HG03196 (cell line): ENCODE measurements around the gene RAD51C.
"Not testable (repeated sequence)": the region's sequence is repeated elsewhere in the genome, so short reads cannot be mapped to it uniquely, and the experiment has no call there.

Experiments
- ATAC-seq: cut with Tn5 transposase; IDR thresholded peaks from one replicate; pipeline ENCODE4 v1.9.1; 2021; ENCODE audit not compliant: unreplicated experiment

The RAD51C gene

DNA sequence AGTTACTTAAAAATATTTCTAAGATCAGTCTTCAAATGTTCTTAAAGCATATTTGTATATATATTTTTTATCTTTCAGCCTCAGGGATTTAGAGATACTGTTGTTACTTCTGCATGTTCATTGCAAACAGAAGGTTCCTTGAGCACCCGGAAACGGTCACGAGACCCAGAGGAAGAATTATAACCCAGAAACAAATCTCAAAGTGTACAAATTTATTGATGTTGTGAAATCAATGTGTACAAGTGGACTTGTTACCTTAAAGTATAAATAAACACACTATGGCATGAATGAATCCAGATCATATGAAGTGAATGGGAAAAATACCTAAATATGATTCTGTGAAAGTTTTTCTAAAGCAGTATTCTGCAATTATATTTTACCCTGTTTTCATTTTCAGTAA, 41.6 kb downstream of the RAD51C start:
- ATAC-seq, result no peak

DNA sequence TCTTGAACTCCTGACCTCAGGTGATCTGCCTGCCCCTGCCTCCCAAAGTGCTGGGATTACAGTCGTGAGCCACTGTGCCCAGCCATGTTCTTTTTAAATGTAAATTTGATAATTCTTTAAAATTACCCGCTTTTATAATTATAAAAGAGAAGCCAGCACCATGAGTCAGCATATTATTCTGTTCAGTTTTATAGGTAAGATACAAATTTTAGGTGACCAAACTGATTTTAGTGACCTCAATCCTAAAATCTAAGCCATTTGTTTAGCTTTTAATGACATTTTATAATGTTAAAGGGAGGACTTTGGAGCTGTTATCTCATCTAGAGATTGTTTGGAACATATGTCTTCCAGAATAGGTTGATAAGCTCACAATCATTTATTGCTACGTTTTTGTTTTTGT, 42.4 kb downstream of the RAD51C start:
- ATAC-seq, result no peak

DNA sequence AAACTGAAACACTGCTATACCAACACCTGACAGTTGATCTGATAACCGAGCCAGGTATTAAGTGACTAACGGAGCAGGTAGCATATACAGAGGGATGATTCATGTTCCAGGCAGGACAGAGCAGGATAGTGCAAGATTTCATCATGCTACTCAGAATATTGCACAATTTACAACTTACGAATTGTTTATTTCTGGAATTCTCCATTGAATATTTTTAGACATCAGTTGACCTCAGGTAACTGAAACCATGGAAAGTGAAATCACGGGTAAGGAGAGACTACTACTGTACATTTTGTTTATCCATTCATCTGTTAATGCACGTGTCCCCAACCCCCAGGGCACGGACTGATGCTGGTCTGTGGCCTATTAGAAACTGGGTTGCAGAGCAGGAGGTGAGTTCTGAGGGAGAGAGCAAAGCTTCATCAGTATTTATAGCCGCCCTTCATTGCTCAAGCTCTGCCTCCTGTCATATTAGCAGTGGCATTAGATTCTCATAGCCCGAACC, 48.8 kb downstream of the RAD51C start:
- no peak for ATAC-seq

DNA sequence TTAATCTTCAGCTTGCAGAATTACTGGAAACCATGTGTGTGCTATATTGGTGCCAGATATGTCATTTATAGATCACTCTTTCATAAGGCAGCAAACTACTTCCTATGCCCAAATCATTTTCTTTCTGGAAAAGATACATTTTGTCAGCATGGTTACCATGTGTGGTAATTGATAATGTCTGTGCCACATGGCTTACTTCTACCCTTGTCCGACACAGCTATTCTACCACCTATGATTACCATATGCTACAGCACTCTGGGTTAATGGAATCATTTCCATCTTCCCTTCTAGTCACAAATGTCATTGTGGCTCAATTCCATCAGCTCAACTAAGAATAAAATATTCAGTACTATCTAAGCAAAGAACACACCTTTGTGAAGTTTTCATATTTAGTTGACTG, 55.3 kb downstream of the RAD51C start:
- ATAC-seq, result no peak

DNA sequence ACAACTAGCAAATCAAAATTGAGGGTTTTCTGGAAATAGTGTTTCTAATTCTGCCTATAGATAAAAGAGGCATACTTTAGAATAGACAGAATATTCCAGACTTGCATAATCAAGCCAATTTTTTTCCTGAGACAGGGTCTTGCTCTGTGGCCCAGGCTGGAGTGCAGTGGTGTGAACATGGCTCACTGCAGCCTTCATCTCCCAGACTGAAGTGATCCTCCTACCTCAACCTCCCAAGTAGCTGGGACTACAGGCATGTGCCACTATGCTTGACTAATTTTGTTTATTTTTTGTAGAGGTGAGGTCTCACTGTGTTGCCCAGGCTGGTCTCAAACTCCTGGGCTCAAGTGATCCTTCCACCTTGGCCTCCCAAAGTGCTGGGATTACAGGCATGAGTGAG, 57.2 kb downstream of the RAD51C start:
- ATAC-seq, result not testable (repeated sequence)

DNA sequence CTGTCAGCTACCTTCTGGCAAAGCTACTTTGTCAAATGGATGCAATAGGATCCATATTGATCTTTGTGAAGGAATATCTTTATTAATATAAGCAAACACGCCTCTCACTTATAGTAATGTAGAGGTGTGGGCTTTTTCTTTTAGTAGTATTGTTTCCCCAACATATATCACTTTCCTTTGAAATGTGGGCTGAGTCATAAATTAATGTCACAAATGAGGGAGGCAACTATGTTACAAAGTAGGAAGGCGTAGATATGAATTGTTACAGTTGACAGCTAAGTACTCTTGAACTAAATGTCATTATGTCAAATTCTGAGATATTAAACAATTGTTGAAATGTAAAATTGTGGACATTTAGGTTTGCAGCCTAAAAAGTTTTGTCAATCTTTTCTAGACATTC, 60.6 kb downstream of the RAD51C start:
- no peak for ATAC-seq

DNA sequence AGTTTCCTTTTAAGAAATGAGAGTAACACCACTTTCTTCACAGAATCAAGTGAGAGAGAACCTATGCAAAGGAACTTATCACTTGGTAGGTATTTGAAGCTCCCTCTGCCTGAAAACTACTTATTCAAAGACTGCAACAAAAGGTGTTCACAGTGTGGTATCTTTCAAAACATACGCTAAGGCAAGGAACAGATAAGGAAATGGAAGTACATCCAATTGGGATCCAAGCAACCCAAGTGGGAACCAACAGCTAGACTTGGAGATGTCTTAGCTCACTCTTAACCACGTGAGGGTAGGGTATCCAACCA, 62.8 kb downstream of the RAD51C start:
- no peak for ATAC-seq

DNA sequence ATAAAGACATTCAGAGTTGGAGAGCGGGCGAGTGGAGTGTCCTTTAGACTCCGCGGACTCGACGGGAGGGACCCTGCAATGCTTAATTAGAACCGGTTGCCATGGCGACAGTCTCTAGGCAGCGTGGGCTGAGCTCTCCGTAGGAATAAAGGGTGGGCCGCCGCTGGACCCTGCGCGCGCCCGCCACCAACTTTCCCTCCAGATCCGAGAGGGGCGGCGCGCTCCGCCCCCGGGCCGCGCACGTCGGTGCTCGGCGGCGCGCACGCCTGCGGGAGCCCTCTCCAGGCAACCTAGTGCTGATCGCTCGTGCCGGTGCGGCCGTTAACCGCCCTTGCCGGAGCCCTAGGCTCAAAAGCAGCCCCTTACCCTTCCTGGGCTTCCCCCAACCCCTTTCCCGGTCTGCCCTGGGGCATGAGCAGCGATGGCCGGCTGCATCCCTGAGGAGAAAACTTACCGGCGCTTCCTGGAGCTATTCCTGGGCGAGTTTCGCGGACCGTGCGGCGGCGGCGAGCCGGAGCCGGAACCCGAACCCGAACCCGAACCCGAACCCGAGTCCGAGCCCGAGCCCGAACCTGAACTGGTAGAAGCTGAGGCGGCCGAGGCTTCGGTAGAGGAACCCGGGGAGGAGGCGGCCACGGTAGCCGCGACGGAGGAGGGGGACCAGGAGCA, 63.3 kb downstream of the RAD51C start, which contains the start of gene PPM1E:
PPM1E (plus strand) TSS at position 278 of the 669 bp plus-strand sequence.
- no peak for ATAC-seq

DNA sequence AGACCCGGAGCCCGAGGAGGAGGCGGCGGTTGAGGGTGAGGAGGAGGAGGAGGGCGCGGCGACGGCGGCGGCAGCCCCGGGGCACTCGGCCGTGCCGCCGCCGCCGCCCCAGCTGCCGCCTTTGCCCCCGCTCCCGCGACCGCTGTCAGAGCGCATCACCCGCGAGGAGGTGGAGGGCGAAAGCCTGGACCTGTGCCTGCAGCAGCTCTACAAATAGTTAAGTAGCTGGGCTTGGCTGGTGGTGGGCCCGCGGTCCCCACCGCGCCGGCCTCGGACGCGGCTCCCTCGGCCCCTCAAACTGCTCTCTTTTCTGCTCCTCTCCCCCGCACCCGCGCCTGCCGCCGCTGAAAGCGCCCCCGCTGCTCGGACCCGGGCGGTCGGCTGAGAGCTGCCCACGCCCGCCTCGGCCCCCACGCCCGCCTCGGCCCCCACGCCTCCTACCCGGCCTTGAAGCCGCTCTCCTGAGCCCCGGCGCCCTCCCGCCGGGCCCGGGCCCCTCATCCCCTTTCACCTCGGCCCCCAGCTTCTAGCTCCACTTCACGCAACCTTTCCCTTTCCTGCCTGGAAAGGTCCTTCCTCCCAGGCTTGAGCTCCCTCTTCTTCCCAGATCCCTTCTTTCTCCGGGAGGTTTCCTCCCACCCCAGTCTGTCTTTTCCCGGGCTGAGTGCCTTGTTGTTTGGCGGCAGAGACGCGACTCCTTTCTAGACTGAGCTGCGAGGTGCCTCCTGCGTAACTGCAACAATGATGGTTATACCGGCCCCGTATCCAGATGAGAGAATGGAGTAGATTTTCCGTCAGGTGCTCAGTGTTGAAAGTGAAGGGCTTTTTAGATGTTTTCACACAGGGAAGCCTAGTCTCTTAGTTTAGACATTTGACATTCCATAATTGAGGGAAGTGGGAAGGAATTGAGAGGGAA, 64.1 kb downstream of the RAD51C start:
- no peak for ATAC-seq

DNA sequence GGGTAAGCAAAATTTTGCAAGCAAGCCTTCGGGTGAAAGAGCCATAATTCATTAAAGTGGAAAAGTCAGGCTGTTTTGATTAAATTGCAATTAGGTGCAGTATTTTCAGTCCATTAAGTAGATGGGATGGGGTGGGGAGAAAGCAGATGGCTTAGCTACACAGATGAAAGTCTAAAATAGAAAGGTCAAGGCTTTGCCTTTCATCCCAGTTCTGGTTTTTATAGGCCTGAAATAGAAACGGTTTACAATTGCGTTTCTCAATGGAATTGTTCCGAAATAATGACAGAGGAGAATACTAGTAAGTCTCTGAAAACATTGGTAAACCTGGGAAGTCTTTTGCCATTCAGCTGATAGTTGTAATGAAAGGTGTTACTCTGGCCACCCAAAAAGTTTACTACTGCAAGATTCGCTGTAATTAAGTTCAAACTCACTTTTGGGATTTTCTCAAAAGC, 64.8 kb downstream of the RAD51C start:
- ATAC-seq, result no peak

DNA sequence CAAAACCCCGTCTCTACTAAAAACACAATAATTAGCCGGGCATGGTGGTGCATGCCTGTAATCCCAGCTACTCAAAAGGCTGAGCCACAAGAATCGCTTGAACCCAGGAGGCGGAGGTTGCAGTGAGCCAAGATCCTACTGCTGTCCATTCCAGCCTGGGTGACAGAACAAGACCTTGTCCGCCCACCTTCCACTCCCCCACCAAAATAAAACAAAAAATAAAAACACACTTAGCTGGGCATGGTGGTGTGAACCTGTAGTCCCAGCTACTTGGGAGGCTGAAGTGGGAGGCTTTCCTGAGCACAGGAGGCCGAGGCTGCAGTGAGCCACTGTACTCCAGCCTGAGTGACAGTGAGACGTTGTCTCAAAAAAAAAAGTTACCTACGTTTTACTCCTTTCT, 66.5 kb downstream of the RAD51C start:
- no peak for ATAC-seq

DNA sequence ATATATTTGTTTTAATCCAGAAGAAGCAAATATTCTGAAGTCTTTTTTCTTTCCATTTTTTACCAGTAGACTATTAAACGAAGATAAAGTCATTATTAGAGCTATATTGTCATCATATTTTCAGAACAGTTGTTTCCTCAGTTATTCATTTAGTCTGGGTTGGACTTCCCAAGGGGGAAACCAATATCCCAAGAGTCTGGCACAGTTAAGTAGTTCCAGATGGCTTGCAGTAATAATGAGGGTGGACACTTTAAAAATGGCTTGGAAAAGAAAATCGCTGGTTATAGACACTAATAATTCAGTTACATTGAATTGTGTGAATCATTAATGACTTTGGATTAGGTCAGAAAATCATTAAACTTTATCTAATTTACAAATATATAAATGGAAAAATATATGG, 67.1 kb downstream of the RAD51C start:
- no peak for ATAC-seq

DNA sequence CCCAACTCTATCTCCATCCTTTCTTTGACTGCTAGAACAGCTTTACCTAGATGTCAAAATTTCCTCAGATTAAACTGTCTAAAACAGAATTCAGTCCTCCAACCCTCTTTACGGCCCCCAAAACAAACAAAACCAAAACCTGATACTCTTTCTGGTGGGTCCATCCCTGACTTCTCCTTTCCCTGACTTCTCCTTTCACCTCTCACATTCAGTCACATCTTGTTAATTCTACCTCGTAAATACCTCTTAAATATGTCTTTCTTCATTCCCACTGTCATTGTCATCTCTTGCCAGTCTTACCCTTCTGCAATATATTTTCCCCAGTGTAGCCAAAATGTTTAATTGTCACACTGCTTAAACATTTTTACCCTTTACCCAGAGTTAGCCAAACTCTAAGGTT, 67.8 kb downstream of the RAD51C start:
- ATAC-seq, result no peak

DNA sequence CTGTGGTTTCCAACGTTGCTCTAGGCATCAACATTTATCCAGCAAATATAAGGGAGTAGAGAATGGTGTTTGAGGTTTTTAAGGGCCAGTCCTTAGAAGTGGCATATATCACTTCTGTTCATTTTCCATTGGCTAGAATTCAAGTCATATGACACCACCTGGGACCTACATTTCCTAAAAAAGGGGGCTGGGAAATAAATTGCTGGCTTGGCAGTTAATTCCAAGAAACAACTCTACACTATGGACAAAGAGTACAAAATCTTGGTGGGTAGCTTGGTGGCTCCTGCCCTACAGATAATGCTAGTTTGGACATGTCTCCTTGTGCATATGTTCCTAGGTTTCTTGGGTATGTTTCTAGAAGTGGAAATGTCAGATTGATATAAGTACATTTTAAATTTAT, 70.9 kb downstream of the RAD51C start:
- no peak for ATAC-seq

DNA sequence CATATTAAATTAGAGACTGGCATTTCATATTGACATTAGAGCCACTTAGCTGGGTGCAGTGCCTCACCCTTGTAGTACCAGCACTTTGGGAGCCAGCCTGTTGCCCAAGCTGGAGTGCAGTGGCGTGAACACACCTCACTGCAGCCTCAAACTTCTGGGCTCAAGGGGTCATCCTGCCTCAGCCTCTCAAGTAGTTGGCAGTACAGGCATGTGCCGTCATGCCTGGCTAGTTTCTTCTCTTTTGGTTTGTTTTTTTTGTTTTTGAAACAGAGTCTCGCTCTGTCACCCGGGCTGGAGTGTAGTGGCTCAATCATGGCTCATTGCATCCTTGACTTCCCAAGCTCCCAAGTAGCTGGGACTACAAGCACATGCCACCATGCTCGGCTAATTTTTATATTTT, 72.0 kb downstream of the RAD51C start:
- no peak for ATAC-seq

DNA sequence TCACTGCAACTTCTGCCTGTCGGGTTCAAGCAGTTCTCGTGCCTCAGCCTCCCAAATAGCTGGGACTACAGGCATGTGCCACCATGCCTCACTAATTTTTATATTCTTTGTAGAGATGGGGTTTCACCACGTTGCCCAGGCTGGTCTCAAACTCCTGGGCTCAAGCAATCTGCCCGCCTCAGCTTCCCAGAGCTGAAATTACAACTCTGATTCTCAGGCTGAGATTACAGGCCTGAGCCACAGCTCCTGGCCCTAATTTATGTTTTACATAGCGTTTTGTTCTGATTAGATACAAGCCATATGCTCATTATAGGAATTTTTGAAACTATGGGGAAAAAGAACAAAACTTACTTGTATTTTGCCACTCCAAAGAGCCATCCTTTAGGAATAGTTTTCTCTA, 86.1 kb downstream of the RAD51C start:
- ATAC-seq, result not testable (repeated sequence)

DNA sequence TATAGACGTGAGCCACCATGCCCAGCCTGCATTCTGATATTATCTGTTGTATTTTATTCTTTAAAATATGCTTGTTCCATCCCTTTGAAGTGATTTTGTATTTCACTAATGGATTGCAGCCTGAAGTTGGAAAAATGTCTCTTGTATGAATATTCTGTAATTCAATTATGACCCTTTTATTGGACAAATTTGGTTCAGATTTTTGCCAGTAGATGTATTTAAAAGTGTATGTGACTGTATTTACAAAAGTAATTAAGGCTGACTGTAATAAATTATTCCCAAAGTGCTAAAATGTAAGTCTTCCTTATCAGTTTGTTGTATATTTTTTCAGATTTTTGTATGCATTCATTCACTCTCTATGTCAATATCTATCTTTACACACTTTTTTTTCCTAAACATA, 87.0 kb downstream of the RAD51C start:
- ATAC-seq, result no peak

DNA sequence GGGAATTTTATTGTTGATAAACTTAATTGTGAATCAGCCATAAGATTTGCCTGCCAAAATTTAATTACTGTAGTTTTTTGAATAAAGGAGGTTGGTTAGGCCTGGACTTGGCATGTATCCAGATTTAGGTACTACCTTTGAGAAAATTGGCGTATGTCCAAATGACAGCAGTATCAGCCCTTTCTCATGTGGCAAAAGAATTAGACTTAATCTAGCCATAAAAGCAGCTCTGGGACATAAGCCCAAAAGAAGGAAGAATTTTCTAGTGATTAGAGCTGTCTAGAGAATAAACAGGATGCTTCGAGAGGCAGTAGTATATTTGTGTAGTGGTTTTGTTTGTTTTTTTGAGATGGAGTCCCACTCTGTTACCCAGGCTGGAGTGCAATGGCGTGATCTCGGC, 91.0 kb downstream of the RAD51C start:
- ATAC-seq, result no peak

DNA sequence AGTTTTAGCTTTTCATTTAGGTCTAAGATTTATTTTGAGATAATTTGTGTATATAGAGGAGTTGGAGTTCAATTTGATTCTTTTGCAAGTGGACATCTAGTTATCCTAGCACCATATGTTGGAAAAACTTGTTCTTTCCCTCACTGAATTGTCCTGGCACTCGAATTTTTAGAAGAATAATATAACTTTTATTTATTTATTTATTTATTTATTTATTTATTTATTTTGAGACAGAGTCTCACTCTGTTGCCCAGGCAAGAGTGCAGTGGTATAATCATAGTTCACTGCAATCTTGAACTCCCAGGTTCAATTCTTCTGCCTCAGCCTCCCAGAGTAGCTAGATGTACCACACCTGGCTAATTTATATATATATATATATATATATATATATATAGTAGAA, 92.7 kb downstream of the RAD51C start:
- no peak for ATAC-seq
